Panc1 (cell line): ENCODE results near the gene AUH. TPM values are rescaled to one million over a fixed set of nuclear protein-coding genes. Genes with fewer than 3 reads are reported as not detected.

ENCODE experiments used
- ATAC-seq: fragments of 200-7000 bp; cut with Tn5 transposase; 2 replicates; pipeline ENCODE4 v1.9.1; 2020; ENCODE audit warnings: mild to moderate bottlenecking, moderate library complexity
- BruUV-seq: library from RNA; stranded (reverse); fragments of 400-500 nt; replicated peaks from 2 replicates; lab custom pipeline; 2021; lab: Mats Ljungman, UMichigan
- CTCF ChIA-PET: fragments of 300-600 bp; sonication (Branson Sonifier 250); formaldehyde crosslinking; loops from one replicate; lab custom pipeline; 2022; ENCODE audit warnings: antibody characterized with exemption; lab: Charles Lee
- POLR2A ChIA-PET: fragments of 300-600 bp; sonication (Branson Sonifier 250); formaldehyde crosslinking; loops from one replicate; lab custom pipeline; 2022; ENCODE audit warnings: antibody characterized with exemption; lab: Charles Lee
- DNase-seq: peaks from one replicate; pipeline ENCODE4 v3.0.0-alpha.2; 2010; ENCODE audit warnings: low read depth, low spot score
- H3K27ac ChIP-seq: 2 replicates; pipeline ENCODE4 v1.5.1; 2011; ENCODE audit warnings: mild to moderate bottlenecking, low read length, inconsistent platforms
- H3K27me3 ChIP-seq: fragments of 200-500 bp; sonication (Bioruptor generic); 2 replicates; pipeline ENCODE4 v1.6.0; 2014; ENCODE audit warnings: low read length, inconsistent platforms; ENCODE audit not compliant: control insufficient read depth, insufficient read depth
- H3K36me3 ChIP-seq: fragments of 200-500 bp; sonication (Bioruptor generic); 2 replicates; pipeline ENCODE4 v1.5.1; 2014; ENCODE audit warnings: inconsistent platforms, mild to moderate bottlenecking, low read length, moderate library complexity; ENCODE audit not compliant: control insufficient read depth, insufficient read depth
- H3K4me1 ChIP-seq: 2 replicates; pipeline ENCODE4 v1.5.1; 2011; ENCODE audit warnings: inconsistent platforms, mild to moderate bottlenecking, low read length, moderate library complexity; ENCODE audit not compliant: control insufficient read depth, insufficient read depth
- H3K4me3 ChIP-seq, 2 experiments: 2 replicates each; pipeline ENCODE4 v1.5.1; 2011 to 2012; ENCODE audit warnings: low read depth in 2 of 2, low read length in 2 of 2, mild to moderate bottlenecking in 2 of 2, inconsistent platforms in 1 of 2, moderate library complexity in 1 of 2
- H3K9me3 ChIP-seq: fragments of 200-500 bp; sonication (Bioruptor generic); 2 replicates; pipeline ENCODE4 v1.5.1; 2014; ENCODE audit warnings: low read depth, mild to moderate bottlenecking, inconsistent platforms, low read length, moderate library complexity; ENCODE audit not compliant: control insufficient read depth, insufficient read depth
- POLR2AphosphoS5 ChIP-seq: IDR thresholded peaks from 2 replicates; pipeline ENCODE4 v1.6.1; 2012; ENCODE audit warnings: mild to moderate bottlenecking, low read depth, low read length, moderate library complexity
- SIN3A ChIP-seq: IDR thresholded peaks from 2 replicates; pipeline ENCODE4 v1.6.1; 2012; ENCODE audit warnings: low read depth, mild to moderate bottlenecking, low read length, moderate library complexity, borderline replicate concordance; ENCODE audit not compliant: insufficient read depth
- TCF7L2 ChIP-seq: IDR thresholded peaks from 2 replicates; pipeline ENCODE4 v1.6.1; 2011; ENCODE audit warnings: mild to moderate bottlenecking, low read depth, low read length, inconsistent platforms
- in situ Hi-C: cut with HindIII; loops from 2 replicates; pipeline ENCODE4 v1.10.0; 2016; ENCODE audit warnings: low sequenced_read_pairs, low pct_unique_long_range_greater_than_20kb
- intact Hi-C: fragments of 100-400 bp; cut with micrococcal nuclease; formaldehyde crosslinking; loops from one replicate; pipeline ENCODE4 v1.10.0; 2022; ENCODE audit not compliant: unreplicated experiment
- total RNA-seq: library from RNA; stranded (reverse); gene quantifications from one replicate; pipeline ENCODE4 v1.2.1, GENCODE V29; 2021; ENCODE audit not compliant: unreplicated experiment
- TF ChIP-seq, protein P1 (sequence below), 2 experiments: IDR thresholded peaks; 2 replicates each; pipeline ENCODE4 v1.6.1; 2011 to 2012; ENCODE audit warnings: low read depth in 2 of 2, control low read depth in 1 of 2, low read length in 1 of 2, mild to moderate bottlenecking in 1 of 2, moderate library complexity in 1 of 2; ENCODE audit not compliant: insufficient read depth in 1 of 2
- TF ChIP-seq, protein P2 (sequence below): fragments of 450-650 bp; IDR thresholded peaks from 2 replicates; pipeline ENCODE4 v1.5.1; 2017; ENCODE audit warnings: mild to moderate bottlenecking

The AUH gene
- total RNA-seq, 1 experiment from 2014 or later, result 7.7 TPM

DNA sequence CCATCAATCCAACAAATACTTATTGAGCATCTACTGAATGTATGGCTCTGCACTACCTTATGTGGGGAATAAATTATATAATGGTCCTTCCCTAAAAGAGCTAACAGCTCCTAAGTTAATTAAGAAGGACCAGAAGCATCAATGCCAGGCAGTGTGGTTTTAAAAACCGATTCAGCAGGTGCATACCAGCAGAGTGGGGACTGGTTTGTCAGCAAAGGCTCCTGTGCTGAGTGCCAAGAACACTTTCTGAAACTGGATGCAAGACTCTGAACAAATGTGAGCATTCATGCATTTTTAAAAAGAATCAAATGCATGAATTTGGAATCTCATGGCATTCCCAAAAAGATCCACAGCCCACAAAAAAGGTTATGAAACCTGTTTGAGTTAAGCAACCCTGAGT, 142.2 kb downstream of the AUH start:
- Histone ChIP-seq H3K9me3 (0 out of 2 replicates have a peak, but pooled peaks cover 2% of the 10 kb centered on the region), H3K27ac (no peak overlapping the region), H3K4me3 (no peak overlapping the region), H3K4me1 (no peaks in the 10 kb centered on the region), H3K27me3 (no peaks in the 10 kb centered on the region), H3K36me3 (no peaks in the 10 kb centered on the region)
- POLR2A ChIA-PET, result no interaction called here
- CTCF ChIA-PET, result no interaction called here
- in situ Hi-C loops (no loop called here), intact Hi-C loops (no loop called here)
- BruUV-seq, result no TSS peak
- TF ChIP-seq SIN3A (no peak), TCF7L2 (no peak)
- TF ChIP-seq, protein P1, sequence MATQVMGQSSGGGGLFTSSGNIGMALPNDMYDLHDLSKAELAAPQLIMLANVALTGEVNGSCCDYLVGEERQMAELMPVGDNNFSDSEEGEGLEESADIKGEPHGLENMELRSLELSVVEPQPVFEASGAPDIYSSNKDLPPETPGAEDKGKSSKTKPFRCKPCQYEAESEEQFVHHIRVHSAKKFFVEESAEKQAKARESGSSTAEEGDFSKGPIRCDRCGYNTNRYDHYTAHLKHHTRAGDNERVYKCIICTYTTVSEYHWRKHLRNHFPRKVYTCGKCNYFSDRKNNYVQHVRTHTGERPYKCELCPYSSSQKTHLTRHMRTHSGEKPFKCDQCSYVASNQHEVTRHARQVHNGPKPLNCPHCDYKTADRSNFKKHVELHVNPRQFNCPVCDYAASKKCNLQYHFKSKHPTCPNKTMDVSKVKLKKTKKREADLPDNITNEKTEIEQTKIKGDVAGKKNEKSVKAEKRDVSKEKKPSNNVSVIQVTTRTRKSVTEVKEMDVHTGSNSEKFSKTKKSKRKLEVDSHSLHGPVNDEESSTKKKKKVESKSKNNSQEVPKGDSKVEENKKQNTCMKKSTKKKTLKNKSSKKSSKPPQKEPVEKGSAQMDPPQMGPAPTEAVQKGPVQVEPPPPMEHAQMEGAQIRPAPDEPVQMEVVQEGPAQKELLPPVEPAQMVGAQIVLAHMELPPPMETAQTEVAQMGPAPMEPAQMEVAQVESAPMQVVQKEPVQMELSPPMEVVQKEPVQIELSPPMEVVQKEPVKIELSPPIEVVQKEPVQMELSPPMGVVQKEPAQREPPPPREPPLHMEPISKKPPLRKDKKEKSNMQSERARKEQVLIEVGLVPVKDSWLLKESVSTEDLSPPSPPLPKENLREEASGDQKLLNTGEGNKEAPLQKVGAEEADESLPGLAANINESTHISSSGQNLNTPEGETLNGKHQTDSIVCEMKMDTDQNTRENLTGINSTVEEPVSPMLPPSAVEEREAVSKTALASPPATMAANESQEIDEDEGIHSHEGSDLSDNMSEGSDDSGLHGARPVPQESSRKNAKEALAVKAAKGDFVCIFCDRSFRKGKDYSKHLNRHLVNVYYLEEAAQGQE (IDR thresholded peaks at IDR 0.05; ENCODE audit: insufficient read depth in 1 of 2, low read depth in 2 of 2, low read length in 1 of 2), result no peak
- TF ChIP-seq, protein P2, sequence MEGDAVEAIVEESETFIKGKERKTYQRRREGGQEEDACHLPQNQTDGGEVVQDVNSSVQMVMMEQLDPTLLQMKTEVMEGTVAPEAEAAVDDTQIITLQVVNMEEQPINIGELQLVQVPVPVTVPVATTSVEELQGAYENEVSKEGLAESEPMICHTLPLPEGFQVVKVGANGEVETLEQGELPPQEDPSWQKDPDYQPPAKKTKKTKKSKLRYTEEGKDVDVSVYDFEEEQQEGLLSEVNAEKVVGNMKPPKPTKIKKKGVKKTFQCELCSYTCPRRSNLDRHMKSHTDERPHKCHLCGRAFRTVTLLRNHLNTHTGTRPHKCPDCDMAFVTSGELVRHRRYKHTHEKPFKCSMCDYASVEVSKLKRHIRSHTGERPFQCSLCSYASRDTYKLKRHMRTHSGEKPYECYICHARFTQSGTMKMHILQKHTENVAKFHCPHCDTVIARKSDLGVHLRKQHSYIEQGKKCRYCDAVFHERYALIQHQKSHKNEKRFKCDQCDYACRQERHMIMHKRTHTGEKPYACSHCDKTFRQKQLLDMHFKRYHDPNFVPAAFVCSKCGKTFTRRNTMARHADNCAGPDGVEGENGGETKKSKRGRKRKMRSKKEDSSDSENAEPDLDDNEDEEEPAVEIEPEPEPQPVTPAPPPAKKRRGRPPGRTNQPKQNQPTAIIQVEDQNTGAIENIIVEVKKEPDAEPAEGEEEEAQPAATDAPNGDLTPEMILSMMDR, result no peak
- no peak for DNase-seq
- ATAC-seq, result no peak

DNA sequence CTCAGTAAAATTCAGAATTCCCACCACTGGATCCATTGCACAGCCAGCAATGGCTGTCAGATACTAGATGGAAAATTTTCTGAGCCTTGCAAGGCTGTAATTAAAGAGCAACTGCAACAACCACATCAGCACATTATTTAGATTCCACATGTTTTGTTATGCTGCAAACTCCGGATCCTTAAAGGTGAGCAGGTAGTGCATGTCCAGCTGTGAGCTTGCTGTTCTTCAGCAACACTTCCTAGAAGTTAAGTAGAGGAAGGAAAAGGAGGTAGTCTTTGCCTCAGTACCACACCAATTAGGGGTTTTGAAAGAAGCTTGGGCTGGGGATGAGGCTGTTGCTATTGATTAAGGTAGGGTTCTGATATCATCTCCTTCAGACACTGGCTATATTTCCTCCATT, 144.3 kb downstream of the AUH start:
- intact Hi-C loops, result no loop called here
- POLR2A ChIA-PET, result no interaction called here
- no peak for DNase-seq

More for the DNA sequence above, 144.3 kb downstream of the AUH start:
- Histone ChIP-seq H3K4me1 (no peaks in the 10 kb centered on the region), H3K27me3 (no peaks in the 10 kb centered on the region), H3K4me3 (no peak overlapping the region), H3K36me3 (no peaks in the 10 kb centered on the region), H3K9me3 (no peaks in the 10 kb centered on the region), H3K27ac (no peak overlapping the region)
- BruUV-seq, result no TSS peak
- ATAC-seq, result no peak
- in situ Hi-C loops, result no loop called here
- CTCF ChIA-PET, result no interaction called here
- TF ChIP-seq, protein P2, result no peak
- TF ChIP-seq POLR2AphosphoS5 (no peak), TCF7L2 (no peak), SIN3A (no peak)
- TF ChIP-seq, protein P1 (IDR thresholded peaks at IDR 0.05; ENCODE audit: insufficient read depth in 1 of 2, low read depth in 2 of 2, low read length in 1 of 2), result no peak
